ENCODE data around the gene XDH.

Gene XDH

DNA sequence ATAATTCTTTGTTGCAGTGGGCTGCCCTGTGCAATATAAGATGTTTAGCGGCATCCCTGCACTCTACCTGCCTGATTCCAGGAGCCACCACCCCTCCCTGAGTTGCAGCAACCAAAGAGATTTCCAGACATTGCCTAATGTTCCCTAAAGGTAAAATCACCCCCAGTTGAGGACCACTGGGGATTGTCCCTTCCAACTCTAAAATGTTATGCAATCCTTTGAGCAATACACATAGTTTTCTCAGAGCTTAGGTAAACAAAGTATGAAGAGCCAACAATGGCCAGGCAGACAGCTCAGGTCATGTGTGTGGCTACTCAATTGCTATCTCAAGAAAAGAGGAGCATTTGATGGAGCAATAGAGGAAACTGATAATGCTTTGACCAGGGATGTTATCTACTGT lies 87.0 kb downstream of the XDH start:
- DNase-seq, result no peak

DNA sequence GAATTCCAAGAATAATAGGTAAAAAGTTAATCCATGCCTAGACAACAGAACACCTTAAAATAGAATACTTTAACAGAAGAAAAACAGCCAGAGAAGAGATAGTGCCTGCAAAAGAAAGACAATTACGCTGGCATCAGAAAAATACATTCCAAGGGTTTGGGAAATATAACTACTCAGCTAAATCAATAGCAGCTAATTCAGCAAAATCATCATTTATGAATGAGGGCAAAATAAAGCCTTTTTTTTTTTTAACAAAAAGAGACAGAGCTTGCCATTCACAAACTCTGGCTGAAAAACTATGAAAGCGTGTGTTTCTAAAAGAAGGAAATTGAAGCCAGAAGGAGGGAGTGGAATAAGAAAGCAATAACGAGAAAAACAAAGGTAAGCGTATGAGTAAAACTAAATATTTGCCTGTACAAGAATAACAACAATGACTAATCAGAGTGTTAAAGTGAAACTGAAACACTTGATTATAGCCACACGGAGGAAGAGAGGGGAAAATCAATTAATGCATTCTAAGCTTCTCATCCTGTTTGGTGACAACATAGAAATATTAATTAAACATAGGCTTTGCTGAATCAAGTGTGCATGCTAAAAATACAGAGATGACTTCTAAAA lies 90.4 kb downstream of the XDH start:
- no peak for DNase-seq

DNA sequence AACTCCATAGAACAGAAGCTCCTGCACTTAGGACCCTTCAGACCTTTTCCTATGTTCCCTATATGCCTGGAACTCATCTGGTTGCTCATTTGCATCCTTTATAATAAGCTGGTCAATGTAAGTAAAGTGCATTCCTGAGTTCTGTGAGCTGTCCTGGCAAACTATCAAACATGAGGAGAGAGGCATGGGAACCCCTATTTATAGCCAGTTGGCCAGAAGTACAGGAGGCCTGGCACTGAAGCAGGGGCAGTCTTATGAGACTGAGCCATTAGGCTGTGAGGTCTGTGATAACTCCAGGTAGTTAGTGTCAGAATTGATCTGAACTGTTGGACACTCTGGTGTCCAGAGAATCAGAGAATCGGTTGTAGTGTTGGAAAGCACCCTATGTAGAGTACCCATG lies 92.2 kb downstream of the XDH start:
- DNase-seq, result no peak

DNA sequence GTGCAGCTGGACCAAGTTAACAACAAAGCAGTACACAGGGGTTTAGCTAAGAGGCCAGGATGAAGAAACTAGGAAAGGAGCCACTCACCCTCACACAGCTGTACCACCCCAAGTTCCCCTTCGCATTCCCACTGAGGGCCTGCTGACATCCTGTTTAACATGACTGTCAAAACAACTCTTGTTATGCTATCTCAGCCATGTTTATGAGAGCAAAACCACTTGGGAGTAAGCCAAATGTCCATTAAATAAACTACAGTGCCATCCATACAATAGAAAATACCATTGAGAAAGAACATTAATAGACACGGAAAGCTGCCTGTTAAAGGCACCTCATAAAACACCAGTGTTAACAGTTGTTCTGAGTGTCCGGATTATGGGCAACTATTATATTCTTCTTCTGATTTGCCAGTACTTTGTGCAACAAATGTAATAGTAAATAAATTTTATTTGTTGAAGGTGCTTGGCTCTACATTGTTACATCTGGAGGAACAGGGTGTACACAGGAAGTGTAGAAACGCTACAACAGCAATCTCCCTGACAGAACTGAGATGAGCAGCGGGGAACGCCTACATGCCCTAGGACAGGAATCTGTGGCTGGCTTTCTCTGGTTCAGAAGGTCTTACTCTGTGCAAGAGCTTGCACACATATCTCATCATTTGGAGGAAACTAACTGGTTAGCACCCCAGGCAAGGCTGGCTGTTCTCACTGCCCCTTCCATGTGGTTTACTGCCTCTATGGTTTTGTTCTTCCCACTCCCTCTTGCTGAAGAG lies 95.0 kb downstream of the XDH start:
- DNase-seq, result peak; percentile 15

DNA sequence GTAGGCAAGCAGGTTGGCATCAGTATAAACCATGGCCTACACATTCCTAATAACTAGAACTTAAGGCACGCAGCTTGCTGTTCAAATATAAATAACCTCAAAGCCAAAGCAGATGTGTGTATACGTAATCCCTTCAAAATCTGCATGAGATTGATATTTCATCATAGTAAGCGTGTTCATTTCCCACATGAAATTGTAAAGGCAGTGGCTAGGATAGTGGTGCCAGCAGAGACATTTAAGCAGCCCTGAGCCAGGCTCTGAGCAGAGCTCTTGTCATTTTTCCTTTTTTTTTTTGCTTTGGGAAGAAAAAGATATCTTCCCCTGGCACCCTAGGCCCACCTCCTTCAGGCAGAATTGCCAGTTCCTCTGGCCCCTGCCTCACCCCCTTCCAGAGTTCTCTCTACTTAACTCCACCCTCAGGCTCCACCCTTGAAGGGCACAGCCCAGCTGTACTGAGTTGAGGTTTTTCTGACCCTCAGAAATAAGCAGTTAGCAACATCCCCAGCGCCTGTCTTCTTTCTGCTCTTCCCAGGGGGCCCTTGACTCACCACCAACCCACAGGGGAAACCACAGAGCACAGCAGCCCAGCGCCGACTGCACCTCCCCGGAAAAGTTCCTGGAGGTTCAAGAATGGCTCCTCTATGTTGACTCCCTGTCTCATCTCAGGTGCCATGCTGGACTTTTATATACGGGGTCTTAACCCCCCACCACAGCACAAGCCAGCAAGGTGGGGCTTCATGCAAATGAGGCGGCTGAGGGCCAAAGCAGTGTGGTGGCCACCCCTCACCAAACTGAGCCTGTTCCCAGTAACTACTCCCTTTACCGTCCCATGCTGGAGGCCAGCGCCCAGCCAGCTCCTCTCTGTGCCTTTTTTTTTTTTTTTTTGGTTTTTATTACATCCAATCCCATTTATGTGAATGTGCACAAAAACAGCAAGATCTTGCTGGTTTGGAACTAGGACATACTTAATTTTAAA lies 95.9 kb downstream of the XDH start:
- DNase-seq, result peak; percentile 8

DNA sequence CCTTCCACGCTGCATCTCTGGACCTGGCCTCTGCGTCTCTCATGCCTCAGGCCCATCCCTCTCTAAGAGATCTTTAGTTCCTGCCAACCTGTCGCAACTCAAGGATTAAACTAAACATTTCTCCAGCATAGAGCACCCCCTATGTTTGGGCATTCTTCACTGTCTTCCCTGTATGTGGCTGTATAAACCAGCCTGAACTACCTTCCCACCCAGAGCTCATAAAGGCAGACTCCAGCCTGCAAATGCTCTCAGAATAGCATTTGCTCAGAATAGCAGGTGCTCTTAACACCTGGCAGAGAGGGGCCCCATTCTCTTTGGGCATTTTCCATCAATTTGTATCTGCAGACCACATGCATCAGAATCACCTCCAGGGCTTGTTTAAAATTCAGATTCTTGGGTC lies 97.1 kb downstream of the XDH start:
- DNase-seq, result no peak

DNA sequence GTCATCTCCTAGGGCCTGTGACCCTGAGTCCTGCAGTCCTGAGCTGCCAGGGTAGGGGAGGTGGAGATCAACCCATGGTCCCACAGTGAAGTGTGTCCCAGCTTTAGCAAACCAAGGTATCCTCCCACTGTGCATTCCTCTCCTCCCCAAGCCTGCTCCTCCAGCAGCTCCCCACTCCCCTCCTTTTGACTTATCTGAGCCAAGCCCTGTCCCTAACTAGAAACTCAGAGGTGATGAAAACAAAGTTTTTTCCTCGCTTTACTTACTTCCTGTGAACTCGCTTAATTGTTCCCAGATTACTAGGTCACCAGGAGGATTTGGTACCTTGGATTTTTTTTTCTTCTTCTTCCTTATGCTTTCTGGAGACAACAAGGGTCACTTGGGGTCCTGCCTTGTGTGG lies 99.8 kb downstream of the XDH start:
- DNase-seq, result no peak

DNA sequence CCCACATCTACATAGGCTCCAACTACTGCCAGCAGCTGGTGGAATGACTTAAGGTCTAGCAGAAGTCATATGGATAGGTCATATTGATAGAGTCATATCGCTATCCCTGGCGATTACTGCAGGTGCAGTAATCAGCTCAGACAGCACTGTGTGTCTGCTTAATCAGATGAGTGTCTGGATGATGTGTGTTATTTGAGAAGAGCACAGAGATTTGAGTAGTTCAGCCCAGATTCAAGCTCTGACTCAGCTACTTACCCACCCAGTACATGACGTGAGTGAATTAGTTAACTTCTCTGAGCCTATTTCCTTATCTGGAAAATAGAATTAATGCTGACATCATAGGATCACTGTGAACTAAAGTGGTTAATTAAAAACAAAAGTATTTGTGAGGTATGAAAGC lies 101.6 kb downstream of the XDH start:
- no peak for DNase-seq

DNA sequence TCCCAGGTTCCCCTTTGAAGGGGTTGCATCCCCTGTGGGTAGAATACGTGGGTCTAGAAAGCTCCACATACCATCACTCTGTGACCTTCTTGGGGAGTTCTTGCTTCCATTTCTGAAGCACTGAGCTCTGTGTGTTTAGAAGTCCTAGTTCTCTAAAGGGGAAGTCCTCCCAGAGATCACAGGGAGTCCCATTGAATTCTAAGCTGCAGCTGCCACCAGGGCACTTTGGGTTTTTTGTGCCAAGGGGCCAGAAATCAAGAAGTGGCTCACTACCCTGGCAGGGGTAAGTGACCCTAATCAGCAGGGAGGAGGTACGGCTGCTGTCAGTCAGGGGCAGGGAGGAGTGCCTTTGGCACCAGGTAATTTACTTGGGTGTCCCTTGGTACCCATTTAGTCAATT lies 109.7 kb downstream of the XDH start:
- DNase-seq, result no peak

DNA sequence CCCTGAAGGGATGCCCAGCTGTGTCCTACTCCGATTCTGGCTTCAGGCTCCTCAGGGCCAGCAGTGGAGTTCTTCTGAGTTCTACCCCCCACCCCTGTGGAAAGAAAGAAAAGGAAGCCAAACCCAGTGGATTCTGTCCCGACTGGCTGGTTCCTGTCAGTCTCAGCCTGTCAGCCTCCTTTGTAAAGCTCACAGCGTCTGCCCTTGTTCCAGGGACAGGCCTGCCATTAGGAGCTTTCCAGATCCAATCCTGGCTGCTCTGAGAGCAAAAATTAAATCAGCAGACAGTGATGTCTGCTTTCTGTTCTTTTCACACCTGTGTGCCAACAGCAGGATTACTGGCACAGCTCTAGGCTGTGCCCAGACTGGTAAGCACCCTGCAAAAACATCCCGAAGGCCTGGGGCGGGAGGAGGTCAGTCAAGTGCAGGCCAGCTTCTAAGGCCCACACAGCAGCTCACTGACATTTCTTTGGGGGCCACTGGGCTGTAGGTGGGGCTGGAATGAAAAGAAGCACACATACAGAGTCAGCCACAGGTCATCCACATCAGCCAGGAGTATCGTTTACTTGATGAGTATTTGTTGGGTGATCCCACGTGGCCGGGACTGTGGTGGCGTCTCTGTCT lies 111.5 kb downstream of the XDH start:
- DNase-seq, result no peak

DNA sequence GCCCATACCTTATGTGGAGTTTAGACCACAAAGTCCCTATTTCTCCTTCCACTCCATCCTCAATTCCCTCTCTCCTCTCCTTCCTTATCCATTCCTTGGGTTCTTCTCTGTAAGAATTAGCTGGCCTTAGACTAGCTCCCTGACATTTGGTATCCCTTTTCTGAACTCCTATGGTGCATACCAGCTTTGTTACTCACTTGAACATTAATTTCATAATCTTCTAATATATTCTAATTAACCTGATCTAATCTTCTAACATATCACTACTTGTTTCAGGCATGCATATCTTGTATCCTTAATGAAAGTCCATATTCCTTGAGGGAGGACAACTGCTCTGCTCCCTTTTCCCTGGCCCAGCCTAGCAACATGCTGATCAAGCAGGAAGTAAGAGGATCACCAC lies 114.2 kb downstream of the XDH start:
- no peak for DNase-seq

DNA sequence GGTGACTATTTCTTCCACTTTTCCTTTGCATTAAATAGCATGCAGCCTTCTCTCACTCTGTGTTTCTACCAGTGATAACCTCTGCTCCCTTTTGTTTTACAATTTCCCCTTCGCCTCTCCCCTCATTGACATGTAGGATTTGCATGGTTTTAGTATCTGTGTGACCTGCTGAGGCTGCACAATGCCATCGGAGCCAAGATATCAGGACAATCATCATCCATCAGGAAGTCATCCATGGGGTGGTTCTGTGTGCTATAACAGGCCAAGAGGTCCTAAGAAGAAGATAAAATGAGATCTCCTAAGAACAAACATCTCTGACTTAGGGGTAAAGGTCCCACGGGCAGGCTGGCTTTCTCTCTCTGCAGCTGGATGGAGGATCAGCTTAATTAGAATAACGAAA lies 115.0 kb downstream of the XDH start:
- no peak for DNase-seq

DNA sequence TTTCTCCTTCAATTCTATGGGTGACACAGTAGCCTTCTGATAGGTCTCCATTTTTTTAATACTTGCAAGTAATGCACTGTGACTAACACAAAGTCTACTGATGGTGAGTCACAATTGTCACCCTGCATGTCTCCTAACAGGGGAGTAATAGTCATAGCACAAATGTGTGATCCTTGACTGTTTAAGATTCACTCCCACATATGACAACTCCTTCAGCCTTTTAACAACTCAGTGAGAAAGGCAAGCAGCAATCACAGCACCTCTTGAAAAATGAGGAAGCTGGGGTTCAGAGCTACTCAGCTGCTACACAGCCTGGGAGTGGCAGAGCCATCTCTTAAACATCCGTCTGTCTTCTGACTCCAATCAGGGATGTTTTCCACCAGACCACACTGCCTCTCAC lies 116.8 kb downstream of the XDH start:
- no peak for DNase-seq

DNA sequence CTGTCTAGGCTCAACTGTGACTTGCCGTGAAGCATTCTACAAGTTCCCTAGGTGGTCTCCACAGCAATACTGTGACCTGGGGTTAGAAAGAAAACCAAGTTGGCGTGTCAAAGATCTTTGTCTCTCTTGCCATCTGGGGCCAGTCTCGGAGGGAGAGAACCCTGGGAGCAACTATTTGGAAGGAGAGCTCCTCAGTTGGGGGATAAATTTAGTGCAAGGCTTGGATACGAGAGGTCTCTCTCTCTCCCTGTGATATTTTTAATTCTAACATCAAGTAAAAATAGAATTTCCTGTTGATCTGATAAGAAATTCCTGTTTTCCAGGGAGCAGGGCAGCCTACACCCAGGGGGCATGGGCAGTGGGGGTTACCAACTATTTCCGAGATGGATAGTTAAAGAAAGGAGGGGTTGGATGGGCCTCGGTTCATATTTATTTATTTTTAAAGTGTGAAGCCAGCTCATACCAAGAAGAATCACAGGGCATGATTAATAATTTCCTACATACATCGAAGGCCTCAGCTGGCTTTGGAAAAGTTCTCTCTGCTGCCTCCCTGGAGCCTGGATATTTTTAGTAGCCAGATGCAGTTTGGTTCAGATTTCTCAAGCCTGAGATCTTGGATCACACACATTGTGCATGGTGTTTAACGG lies 117.8 kb downstream of the XDH start:
- no peak for DNase-seq

DNA sequence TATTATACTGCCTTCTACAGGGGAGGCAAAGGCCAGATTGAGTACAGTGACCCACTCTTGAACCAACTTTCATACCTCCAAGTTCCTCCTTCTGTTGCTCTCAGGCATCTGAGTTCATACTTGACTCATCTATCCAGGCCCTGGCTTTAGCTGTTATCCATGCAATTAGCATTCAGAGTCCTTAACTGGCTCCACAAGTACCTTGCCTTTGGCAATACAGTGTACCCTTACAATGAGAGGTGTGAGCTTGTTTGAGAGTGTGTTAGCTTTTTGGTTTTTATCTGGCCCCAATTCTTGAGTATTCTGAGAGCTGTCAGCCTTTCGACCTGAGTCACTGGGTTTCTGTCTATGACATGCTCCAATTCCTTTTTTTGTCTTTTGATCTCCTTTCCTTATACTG lies 120.3 kb downstream of the XDH start:
- no peak for DNase-seq

DNA sequence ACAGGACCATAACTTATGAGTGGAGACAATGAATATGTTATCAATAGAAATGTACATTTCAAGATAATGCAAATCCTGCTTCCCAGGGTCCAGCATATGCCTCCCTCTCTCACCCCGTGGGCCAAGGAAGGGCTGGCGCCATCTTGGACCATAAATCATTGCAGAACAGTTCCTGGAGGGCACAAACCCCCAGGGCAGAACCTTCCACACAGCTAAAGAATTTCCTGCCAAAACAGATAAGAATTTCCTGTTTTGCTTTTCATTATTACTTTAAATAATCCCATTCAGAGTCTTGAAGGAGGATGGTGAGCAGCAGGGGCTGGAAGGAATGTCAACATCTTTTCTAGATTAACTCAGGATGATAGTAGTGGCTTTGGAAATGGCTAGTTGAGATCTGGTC lies 126.9 kb downstream of the XDH start:
- no peak for DNase-seq

DNA sequence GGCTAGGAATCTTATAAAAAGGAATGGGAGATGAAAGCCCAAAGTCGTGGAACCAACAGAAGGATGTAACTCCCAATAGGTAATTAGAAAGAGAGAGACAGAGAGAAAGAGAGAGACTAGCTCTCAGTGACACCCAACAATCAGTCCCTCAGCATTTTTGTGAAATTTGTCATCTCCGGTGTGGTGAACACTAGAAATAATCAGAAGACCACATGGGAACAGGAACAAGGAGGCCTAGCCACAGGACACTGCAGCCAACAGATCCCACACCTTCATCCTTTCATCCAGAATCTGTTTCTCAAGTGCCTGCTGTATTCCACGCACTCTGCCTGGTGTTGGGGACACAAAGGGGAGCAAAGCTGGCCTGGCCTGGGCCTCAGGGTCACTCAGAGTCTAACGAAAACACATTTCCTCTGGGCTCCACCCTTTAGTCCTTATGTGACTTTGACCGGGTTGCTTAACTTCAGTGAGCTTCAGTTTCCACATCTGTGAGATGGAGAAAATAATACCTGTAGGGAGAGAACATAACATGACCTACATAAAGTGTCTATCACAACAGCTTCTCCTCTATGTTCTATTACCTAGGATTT lies 127.5 kb downstream of the XDH start:
- DNase-seq, result no peak

DNA sequence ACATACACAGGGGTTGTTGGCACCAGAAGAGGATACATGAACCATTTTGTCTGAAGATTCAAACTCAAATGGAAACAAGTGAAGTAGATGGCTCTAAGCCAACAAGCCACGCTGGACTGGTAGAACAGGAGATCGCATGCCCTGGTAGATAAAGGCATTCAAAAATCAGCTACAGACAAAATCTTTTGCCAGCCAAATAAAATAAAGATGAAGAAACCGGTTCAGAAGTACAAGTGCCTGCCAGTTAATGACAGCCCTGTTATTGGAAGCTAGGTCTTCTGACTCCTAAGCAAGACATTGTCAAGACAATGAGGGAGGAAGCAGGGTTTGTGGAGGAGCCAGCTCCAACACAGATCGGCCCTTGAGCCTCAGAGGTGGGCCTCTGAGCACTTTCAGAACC lies 128.3 kb downstream of the XDH start:
- DNase-seq, result no peak

Data from activated effector memory CD4-positive, alpha-beta T cell treated with Interleukin-2 at 50 U/mL for 16 hours (primary cell).